ENCODE results near the gene KIAA1958.

- TF ChIP-seq, protein P1, sequence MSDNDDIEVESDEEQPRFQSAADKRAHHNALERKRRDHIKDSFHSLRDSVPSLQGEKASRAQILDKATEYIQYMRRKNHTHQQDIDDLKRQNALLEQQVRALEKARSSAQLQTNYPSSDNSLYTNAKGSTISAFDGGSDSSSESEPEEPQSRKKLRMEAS (IDR thresholded peaks at IDR 0.05) = no peak
- TF ChIP-seq CBX5 (IDR thresholded peaks at IDR 0.05; ENCODE audit: low read depth, low read length) (no peak), TCF12 (IDR thresholded peaks at IDR 0.05; ENCODE audit: low read depth, low read length) (no peak), CTCF (IDR thresholded peaks at IDR 0.05; ENCODE audit: control extremely low read depth in 1 of 3, insufficient read depth in 1 of 3, low read depth in 1 of 3, low read length in 3 of 3) (no peak), TAF1 (IDR thresholded peaks at IDR 0.05; ENCODE audit: low read depth, low read length) (no peak), PHF8 (conservative IDR thresholded peaks at IDR 0.05; ENCODE audit: low read depth, low read length) (no peak), SP4 (IDR thresholded peaks at IDR 0.05; ENCODE audit: low read length) (no peak), CHD2 (IDR thresholded peaks at IDR 0.05; ENCODE audit: low read length) (no peak), RAD21 (IDR thresholded peaks at IDR 0.05 in 1 of 2, conservative IDR thresholded peaks at IDR 0.05 in 1 of 2; ENCODE audit: low read depth in 2 of 2, low read length in 2 of 2) (no peak), YY1 (IDR thresholded peaks at IDR 0.05; ENCODE audit: low read depth, low read length) (no peak), EZH2 (IDR thresholded peaks at IDR 0.05; ENCODE audit: low read depth, low read length, severe bottlenecking) (no peak), POLR2AphosphoS5 (IDR thresholded peaks at IDR 0.05; ENCODE audit: low read depth, low read length) (no peak), ASH2L (IDR thresholded peaks at IDR 0.05; ENCODE audit: low read length) (no peak), POLR2A (IDR thresholded peaks at IDR 0.05; ENCODE audit: control extremely low read depth in 1 of 2, low read depth in 2 of 2, low read length in 2 of 2) (no peak)
Observed at GRCh38 chr9:112575107-112575506, 88.5 kb downstream of the KIAA1958 start.

All from H1 (cell line).